Activated naive CD8-positive, alpha-beta T cell treated with anti-CD3 and anti-CD28 coated beads, Interleukin-2, amount 50 U/mL, for 16 hours (primary cell): ENCODE measurements around the gene ANKRD6.
"Not testable (repeated sequence)": the region's sequence is repeated elsewhere in the genome, so short reads cannot be mapped to it uniquely, and the experiment has no call there.

Source experiments
- DNase-seq: peaks from one replicate; pipeline ENCODE4 v3.0.0-alpha.2; 2020; ENCODE audit warnings: low read depth, low spot score

ANKRD6 gene

GRCh38 chr6:89602166-89602565 is 169.2 kb downstream of the ANKRD6 start:
- DNase-seq, result no peak

GRCh38 chr6:89604653-89605052 is 171.7 kb downstream of the ANKRD6 start:
- DNase-seq, result no peak

GRCh38 chr6:89605861-89606260 is 172.9 kb downstream of the ANKRD6 start:
- DNase-seq, result no peak

GRCh38 chr6:89610149-89610642 is 177.2 kb downstream of the ANKRD6 start:
- DNase-seq, result peak; percentile 53

GRCh38 chr6:89611666-89612065 is 178.7 kb downstream of the ANKRD6 start:
- no peak for DNase-seq

GRCh38 chr6:89612121-89612520 is 179.2 kb downstream of the ANKRD6 start:
- DNase-seq, result no peak

GRCh38 chr6:89613790-89614189 is 180.8 kb downstream of the ANKRD6 start:
- no peak for DNase-seq

GRCh38 chr6:89615882-89616281 is 182.9 kb downstream of the ANKRD6 start:
- DNase-seq, result no peak

GRCh38 chr6:89616531-89616930 is 183.6 kb downstream of the ANKRD6 start:
- DNase-seq, result no peak

GRCh38 chr6:89618026-89618425 is 185.1 kb downstream of the ANKRD6 start:
- no peak for DNase-seq

- DNase-seq, result no peak
Measured at GRCh38 chr6:89619567-89619966, 186.6 kb downstream of the ANKRD6 start.

GRCh38 chr6:89623749-89624148 is 190.8 kb downstream of the ANKRD6 start:
- no peak for DNase-seq

GRCh38 chr6:89630488-89630887 is 197.5 kb downstream of the ANKRD6 start:
- no peak for DNase-seq

- not testable (repeated sequence) for DNase-seq
Measured at GRCh38 chr6:89636412-89636811, 203.5 kb downstream of the ANKRD6 start.

GRCh38 chr6:89637960-89638319 is 205.0 kb downstream of the ANKRD6 start:
- DNase-seq, result no peak

- peak; percentile 80 for DNase-seq
Measured at GRCh38 chr6:89638320-89639195, 205.6 kb downstream of the ANKRD6 start, which contains the start of gene LYRM2. Gene LYRM2 (minus strand): TSS chr6:89638747. CDS start chr6:89638716, 31 bp downstream.

GRCh38 chr6:89640804-89641203 is 207.9 kb downstream of the ANKRD6 start:
- DNase-seq, result no peak

- DNase-seq, result not testable (repeated sequence)
Measured at GRCh38 chr6:89641581-89641980, 208.6 kb downstream of the ANKRD6 start.

- DNase-seq, result no peak
Measured at GRCh38 chr6:89642956-89643355, 210.0 kb downstream of the ANKRD6 start.

GRCh38 chr6:89643406-89643805 is 210.5 kb downstream of the ANKRD6 start:
- no peak for DNase-seq

GRCh38 chr6:89644864-89645263 is 211.9 kb downstream of the ANKRD6 start:
- no peak for DNase-seq

GRCh38 chr6:89649682-89650081 is 216.7 kb downstream of the ANKRD6 start:
- DNase-seq, result no peak

- no peak for DNase-seq
Measured at GRCh38 chr6:89650579-89650978, 217.6 kb downstream of the ANKRD6 start.
